Fibroblast of lung (primary cell): Measurements from ENCODE around the gene CBY2. TPM values are rescaled to one million over a fixed set of nuclear protein-coding genes. Genes with fewer than 3 reads are reported as not detected.

Experiments used
- DNase-seq, 2 donors: peaks; one replicate each; pipeline versions ENCODE4 v3.0.0 to v3.0.0-alpha.2; 2010; ENCODE audit warnings: low read depth in 2 of 2
- H2AFZ ChIP-seq: 2 replicates; pipeline ENCODE4 v1.5.1; 2012; ENCODE audit warnings: low read length, control low read depth, inconsistent platforms
- H3K27ac ChIP-seq: 2 replicates; pipeline ENCODE4 v1.5.1; 2011; ENCODE audit warnings: low read length, control low read depth; ENCODE audit not compliant: insufficient read depth
- H3K27me3 ChIP-seq: 2 replicates; pipeline ENCODE4 v1.5.1; 2011; ENCODE audit warnings: mild to moderate bottlenecking, low read length; ENCODE audit not compliant: control insufficient read depth, insufficient read depth
- H3K36me3 ChIP-seq: 2 replicates; pipeline ENCODE4 v1.5.1; 2011; ENCODE audit warnings: low read length; ENCODE audit not compliant: control insufficient read depth, insufficient read depth
- H3K4me1 ChIP-seq: 2 replicates; pipeline ENCODE4 v1.5.1; 2011; ENCODE audit warnings: low read length; ENCODE audit not compliant: control insufficient read depth, insufficient read depth; ENCODE audit errors: extremely low read depth
- H3K4me2 ChIP-seq: 2 replicates; pipeline ENCODE4 v1.5.1; 2011; ENCODE audit warnings: low read length, control low read depth; ENCODE audit not compliant: insufficient read depth; ENCODE audit errors: extremely low read depth
- H3K4me3 ChIP-seq, 4 experiments: fragments of 200-600 bp in 1 of 4; sonication (generic) in 1 of 4; replicated peaks in 1 of 4; 2 replicates each; pipeline ENCODE4 v1.5.1; 2011 to 2016; ENCODE audit warnings: low read length in 4 of 4, low read depth in 3 of 4, mild to moderate bottlenecking in 3 of 4, control low read depth in 2 of 4, inconsistent platforms in 1 of 4, mixed read lengths in 1 of 4; ENCODE audit not compliant: insufficient read depth in 1 of 4; ENCODE audit errors: control extremely low read depth in 1 of 4
- H3K79me2 ChIP-seq: 2 replicates; pipeline ENCODE4 v1.5.1; 2012; ENCODE audit warnings: mild to moderate bottlenecking, low read length, inconsistent platforms; ENCODE audit not compliant: control insufficient read depth, insufficient read depth
- H3K9ac ChIP-seq: 2 replicates; pipeline ENCODE4 v1.5.1; 2011; ENCODE audit warnings: mild to moderate bottlenecking, low read length, control low read depth; ENCODE audit not compliant: insufficient read depth
- H3K9me3 ChIP-seq: 2 replicates; pipeline ENCODE4 v1.5.1; 2012; ENCODE audit warnings: low read depth, low read length; ENCODE audit not compliant: control insufficient read depth, insufficient read depth
- H4K20me1 ChIP-seq: 2 replicates; pipeline ENCODE4 v1.5.1; 2011; ENCODE audit warnings: low read length; ENCODE audit not compliant: control insufficient read depth, insufficient read depth; ENCODE audit errors: extremely low read depth
- EZH2 ChIP-seq: IDR thresholded peaks from 2 replicates; pipeline ENCODE4 v1.5.1; 2012; ENCODE audit warnings: low read length, control low read depth, mild to moderate bottlenecking; ENCODE audit errors: missing control alignments
- polyA plus RNA-seq, 2 donors: library from polyadenylated mRNA; depleted of rRNA in 1 of 2; stranded (reverse) in 1 of 2; unstranded in 1 of 2; fragments of >200 nt; gene quantifications; 2 replicates each; pipeline ENCODE4 v1.2.1, GENCODE V29; 2011 to 2012; ENCODE audit warnings: missing spikeins in 1 of 2
- total RNA-seq: library from RNA; depleted of rRNA; stranded (reverse); fragments of >200 nt; gene quantifications from 2 replicates; pipeline ENCODE4 v1.2.1, GENCODE V29; 2014
- TF ChIP-seq, protein P1 (sequence below), 2 donors: IDR thresholded peaks in 1 of 2; conservative IDR thresholded peaks in 1 of 2; 1 replicate in 1 of 2; 2 replicates in 1 of 2; pipeline ENCODE4 v1.5.1; 2011 to 2012; ENCODE audit warnings: low read length in 2 of 2, control low read depth in 1 of 2, inconsistent platforms in 1 of 2, low read depth in 1 of 2, mild to moderate bottlenecking in 1 of 2

The CBY2 gene
- total and polyA plus RNA-seq, 2 donors (not counting 1 experiment from before 2014, with no cell fraction given), result not detected

DNA sequence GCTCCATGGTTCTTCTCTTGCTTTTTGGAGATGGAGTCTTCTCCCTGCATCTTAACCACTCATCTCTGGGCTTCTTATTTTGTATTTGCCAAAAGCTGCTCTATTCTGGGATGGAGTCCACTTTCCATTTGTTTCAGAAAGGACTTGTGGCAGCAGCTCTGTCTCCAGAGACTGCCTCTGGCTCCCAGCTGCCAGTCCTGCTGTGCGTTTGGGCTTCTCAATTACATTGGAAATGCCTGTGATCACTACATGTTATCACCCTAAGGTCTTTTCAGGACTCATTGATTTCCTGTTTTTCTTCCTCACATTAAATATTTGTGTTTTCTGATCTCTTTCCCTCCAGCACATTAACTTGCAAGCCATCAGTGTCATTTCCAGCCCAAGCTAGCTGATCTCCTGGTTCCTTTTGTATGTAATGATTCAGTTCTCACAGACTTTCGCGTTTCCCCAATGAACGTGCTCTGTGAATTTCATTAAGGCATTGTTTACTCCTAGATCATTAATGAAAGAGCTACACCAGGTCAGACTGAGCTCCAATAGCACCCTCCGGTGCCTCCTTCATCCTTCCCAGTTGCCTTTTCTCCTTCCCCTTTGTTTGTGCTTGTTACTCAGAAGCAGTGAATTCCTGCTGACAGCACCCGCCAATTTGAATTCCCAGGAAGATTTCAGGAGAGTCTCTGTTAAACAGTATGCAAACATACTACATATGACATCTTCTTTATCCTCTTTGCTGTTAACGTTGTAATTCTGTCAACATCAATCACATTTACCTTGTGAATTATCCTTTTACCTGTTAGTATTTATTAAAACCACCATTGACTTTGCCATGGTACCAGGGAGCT is 3.0 kb downstream of the CBY2 start:
- no peaks in the 10 kb centered on the region for H3K27me3 ChIP-seq

DNA sequence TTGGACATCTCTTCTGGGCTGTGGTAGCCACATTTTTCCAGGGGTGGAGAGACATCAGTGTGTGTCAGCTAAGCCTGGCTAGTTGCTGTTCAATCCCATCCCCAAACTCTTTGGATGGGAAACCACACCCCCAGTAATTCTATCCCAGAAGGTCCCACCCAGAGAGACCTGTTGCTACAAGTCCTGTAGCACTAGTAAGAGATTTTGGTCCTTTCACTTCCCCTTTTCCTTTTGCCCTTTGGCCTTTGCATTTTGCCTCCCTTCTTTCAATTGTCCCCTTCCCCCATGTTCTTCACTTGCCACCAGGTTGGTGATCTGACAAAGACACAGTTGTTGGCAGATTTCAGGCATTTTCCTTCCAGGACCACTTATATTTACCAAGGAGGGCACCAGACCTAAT is 3.8 kb downstream of the CBY2 start:
- H2AFZ ChIP-seq, result no peak overlapping the region
- no peaks in the 10 kb centered on the region for H3K36me3 ChIP-seq
- no peaks in the 10 kb centered on the region for H3K79me2 ChIP-seq
- no peak overlapping the region for H3K9ac ChIP-seq
- no peak overlapping the region for H3K4me2 ChIP-seq
- DNase-seq, result no peak
- no peaks in the 10 kb centered on the region for H3K4me1 ChIP-seq
- no peak overlapping the region for H3K4me3 ChIP-seq
- no peak overlapping the region for H3K27ac ChIP-seq
- no peaks in the 10 kb centered on the region for H3K27me3 ChIP-seq
- no peaks in the 10 kb centered on the region for H3K9me3 ChIP-seq
- TF ChIP-seq, protein P1, sequence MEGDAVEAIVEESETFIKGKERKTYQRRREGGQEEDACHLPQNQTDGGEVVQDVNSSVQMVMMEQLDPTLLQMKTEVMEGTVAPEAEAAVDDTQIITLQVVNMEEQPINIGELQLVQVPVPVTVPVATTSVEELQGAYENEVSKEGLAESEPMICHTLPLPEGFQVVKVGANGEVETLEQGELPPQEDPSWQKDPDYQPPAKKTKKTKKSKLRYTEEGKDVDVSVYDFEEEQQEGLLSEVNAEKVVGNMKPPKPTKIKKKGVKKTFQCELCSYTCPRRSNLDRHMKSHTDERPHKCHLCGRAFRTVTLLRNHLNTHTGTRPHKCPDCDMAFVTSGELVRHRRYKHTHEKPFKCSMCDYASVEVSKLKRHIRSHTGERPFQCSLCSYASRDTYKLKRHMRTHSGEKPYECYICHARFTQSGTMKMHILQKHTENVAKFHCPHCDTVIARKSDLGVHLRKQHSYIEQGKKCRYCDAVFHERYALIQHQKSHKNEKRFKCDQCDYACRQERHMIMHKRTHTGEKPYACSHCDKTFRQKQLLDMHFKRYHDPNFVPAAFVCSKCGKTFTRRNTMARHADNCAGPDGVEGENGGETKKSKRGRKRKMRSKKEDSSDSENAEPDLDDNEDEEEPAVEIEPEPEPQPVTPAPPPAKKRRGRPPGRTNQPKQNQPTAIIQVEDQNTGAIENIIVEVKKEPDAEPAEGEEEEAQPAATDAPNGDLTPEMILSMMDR (conservative IDR thresholded peaks at IDR 0.05 in 1 of 2, IDR thresholded peaks at IDR 0.05 in 1 of 2; ENCODE audit: low read depth in 1 of 2, low read length in 2 of 2), result no peak
- TF ChIP-seq EZH2, result no peak
- no peaks in the 10 kb centered on the region for H4K20me1 ChIP-seq

More for the DNA sequence above, 3.0 kb downstream of the CBY2 start:
- Histone ChIP-seq H3K4me1 (no peaks in the 10 kb centered on the region), H3K4me3 (no peak overlapping the region), H3K9ac (no peak overlapping the region), H3K9me3 (no peaks in the 10 kb centered on the region), H3K36me3 (no peaks in the 10 kb centered on the region), H3K27ac (no peak overlapping the region), H2AFZ (no peak overlapping the region), H4K20me1 (no peaks in the 10 kb centered on the region), H3K79me2 (no peaks in the 10 kb centered on the region), H3K4me2 (no peak overlapping the region)
- no peak for DNase-seq
- TF ChIP-seq, protein P1 (conservative IDR thresholded peaks at IDR 0.05 in 1 of 2, IDR thresholded peaks at IDR 0.05 in 1 of 2; ENCODE audit: low read depth in 1 of 2, low read length in 2 of 2), result no peak
- TF ChIP-seq EZH2, result no peak

DNA sequence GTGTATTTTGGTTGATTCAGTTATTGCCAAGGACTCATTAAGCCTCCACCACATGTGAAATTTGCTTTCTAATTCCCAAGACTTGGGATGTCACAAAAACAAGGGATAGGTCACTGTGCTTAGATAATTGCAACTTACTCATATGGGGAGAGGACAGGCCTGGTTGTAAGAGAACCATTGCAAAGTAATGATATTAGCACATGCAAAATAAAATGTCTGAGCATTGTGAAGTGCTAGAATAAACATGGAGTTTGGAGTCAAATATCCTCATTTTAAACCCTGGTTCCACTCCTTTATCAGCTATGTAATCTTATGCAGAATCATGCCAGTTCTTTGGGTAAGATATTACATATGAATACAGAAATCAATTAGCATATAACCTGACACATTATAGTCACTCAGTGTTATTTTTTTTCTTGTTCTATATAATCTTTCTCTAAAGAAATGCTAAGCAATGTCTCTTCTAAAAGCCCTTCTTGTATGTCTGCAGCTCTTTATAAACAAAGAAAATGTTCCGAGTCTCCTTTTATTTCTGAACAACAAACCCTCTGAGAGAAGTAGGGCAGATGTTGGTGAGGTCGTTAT is 5.5 kb downstream of the CBY2 start:
- TF ChIP-seq, protein P1 (conservative IDR thresholded peaks at IDR 0.05 in 1 of 2, IDR thresholded peaks at IDR 0.05 in 1 of 2; ENCODE audit: low read depth in 1 of 2, low read length in 2 of 2), result no peak
- TF ChIP-seq EZH2, result no peak
- Histone ChIP-seq H3K79me2 (no peaks in the 10 kb centered on the region), H3K9ac (no peak overlapping the region), H3K27me3 (no peaks in the 10 kb centered on the region), H3K36me3 (no peaks in the 10 kb centered on the region), H2AFZ (no peak overlapping the region), H3K4me2 (no peak overlapping the region), H4K20me1 (no peaks in the 10 kb centered on the region), H3K27ac (no peak overlapping the region), H3K9me3 (no peaks in the 10 kb centered on the region), H3K4me3 (no peak overlapping the region), H3K4me1 (no peaks in the 10 kb centered on the region)
- DNase-seq, result no peak
